Measurements from ENCODE around the gene CYP2E1.

DNA sequence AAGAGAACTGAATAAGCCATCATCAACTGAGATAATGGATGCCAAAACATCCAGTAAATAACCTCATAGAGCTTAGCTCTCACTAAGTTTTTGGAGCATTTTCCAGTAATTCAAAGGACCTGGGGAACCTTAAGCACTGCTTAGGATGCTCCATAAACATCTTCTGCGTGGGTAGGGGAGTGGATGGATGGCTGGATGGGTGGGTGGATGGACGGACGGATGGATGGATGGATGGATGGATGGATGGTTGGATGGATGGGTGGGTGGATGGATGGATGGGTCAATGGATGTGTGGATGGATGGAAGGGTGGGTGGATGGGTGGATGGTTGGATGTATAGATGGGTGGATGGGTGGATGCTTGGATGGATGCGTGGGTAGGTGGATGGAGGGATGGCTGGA, 9.0 kb downstream of the CYP2E1 start:
- TF ChIP-seq, protein P1, sequence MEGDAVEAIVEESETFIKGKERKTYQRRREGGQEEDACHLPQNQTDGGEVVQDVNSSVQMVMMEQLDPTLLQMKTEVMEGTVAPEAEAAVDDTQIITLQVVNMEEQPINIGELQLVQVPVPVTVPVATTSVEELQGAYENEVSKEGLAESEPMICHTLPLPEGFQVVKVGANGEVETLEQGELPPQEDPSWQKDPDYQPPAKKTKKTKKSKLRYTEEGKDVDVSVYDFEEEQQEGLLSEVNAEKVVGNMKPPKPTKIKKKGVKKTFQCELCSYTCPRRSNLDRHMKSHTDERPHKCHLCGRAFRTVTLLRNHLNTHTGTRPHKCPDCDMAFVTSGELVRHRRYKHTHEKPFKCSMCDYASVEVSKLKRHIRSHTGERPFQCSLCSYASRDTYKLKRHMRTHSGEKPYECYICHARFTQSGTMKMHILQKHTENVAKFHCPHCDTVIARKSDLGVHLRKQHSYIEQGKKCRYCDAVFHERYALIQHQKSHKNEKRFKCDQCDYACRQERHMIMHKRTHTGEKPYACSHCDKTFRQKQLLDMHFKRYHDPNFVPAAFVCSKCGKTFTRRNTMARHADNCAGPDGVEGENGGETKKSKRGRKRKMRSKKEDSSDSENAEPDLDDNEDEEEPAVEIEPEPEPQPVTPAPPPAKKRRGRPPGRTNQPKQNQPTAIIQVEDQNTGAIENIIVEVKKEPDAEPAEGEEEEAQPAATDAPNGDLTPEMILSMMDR (IDR thresholded peaks at IDR 0.05; ENCODE audit: low read depth, low read length): no peak
- TF ChIP-seq POLR2A (IDR thresholded peaks at IDR 0.05; ENCODE audit: extremely low read depth, insufficient read length) (no peak), MYC (IDR thresholded peaks at IDR 0.05; ENCODE audit: low read depth, low read length) (no peak)
- TF ChIP-seq, protein P2, sequence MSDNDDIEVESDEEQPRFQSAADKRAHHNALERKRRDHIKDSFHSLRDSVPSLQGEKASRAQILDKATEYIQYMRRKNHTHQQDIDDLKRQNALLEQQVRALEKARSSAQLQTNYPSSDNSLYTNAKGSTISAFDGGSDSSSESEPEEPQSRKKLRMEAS (IDR thresholded peaks at IDR 0.05; ENCODE audit: low read depth, low read length): no peak
